IMR-90 (cell line): ENCODE measurements around the gene SLC25A51. TPM values are rescaled to one million over a fixed set of nuclear protein-coding genes. Genes with fewer than 3 reads are reported as not detected.

Experiments used
- ATAC-seq: fragments of 200-7000 bp; cut with Tn5 transposase; 2 replicates; pipeline ENCODE4 v1.9.1; 2020; ENCODE audit warnings: low read depth, mild to moderate bottlenecking, moderate library complexity
- BruUV-seq: library from RNA; stranded (reverse); fragments of 400-500 nt; replicated peaks from 2 replicates; lab custom pipeline; 2021; lab: Mats Ljungman, UMichigan
- CTCF ChIA-PET: fragments of 300-600 bp; formaldehyde crosslinking; extraction: SDS; loops from one replicate; lab custom pipeline; 2021; ENCODE audit warnings: antibody characterized with exemption; lab: Yijun Ruan, JAX
- POLR2A ChIA-PET: fragments of 300-600 bp; sonication (Branson Sonifier 250); formaldehyde crosslinking; loops from one replicate; lab custom pipeline; 2022; ENCODE audit warnings: antibody characterized with exemption; ENCODE audit not compliant: unreplicated experiment; lab: Charles Lee
- DNase-seq: peaks from one replicate; pipeline ENCODE4 v3.0.0; 2013
- H2AFZ ChIP-seq: replicated peaks from 2 replicates; pipeline ENCODE3; 2013; ENCODE audit warnings: low read length, mild to moderate bottlenecking; ENCODE audit not compliant: poor library complexity
- H2AK5ac ChIP-seq: 2 replicates; pipeline ENCODE4 v1.6.1; 2013; ENCODE audit warnings: low read depth, low read length, inconsistent platforms
- H2AK9ac ChIP-seq: replicated peaks from 2 replicates; pipeline ENCODE3; 2013; ENCODE audit warnings: mild to moderate bottlenecking, low read depth, low read length, moderate library complexity; ENCODE audit not compliant: poor library complexity
- H2BK120ac ChIP-seq: 2 replicates; pipeline ENCODE4 v1.6.1; 2013; ENCODE audit warnings: low read depth, low read length, inconsistent platforms
- H2BK15ac ChIP-seq: 3 replicates; pipeline ENCODE4 v1.6.1; 2013; ENCODE audit warnings: low read depth, low read length, inconsistent platforms
- H2BK20ac ChIP-seq: 2 replicates; pipeline ENCODE4 v1.6.1; 2013; ENCODE audit warnings: low read depth, mild to moderate bottlenecking, inconsistent platforms, low read length, moderate library complexity
- H2BK5ac ChIP-seq: 2 replicates; pipeline ENCODE4 v1.6.1; 2013; ENCODE audit warnings: mild to moderate bottlenecking, low read depth, low read length, inconsistent platforms; ENCODE audit not compliant: poor library complexity, severe bottlenecking
- H3K14ac ChIP-seq: replicated peaks from 2 replicates; pipeline ENCODE4 v1.6.1; 2013; ENCODE audit warnings: low read depth, low read length, inconsistent platforms
- H3K18ac ChIP-seq: 2 replicates; pipeline ENCODE4 v1.6.1; 2013; ENCODE audit warnings: low read depth, low read length, control low read depth
- H3K23ac ChIP-seq: 2 replicates; pipeline ENCODE4 v1.6.1; 2013; ENCODE audit warnings: low read depth, low read length, inconsistent platforms
- H3K27ac ChIP-seq: 2 replicates; pipeline ENCODE4 v1.5.1; 2013; ENCODE audit warnings: mild to moderate bottlenecking, control low read depth, low read length; ENCODE audit not compliant: insufficient read depth
- H3K27me3 ChIP-seq: 2 replicates; pipeline ENCODE4 v1.6.1; 2013; ENCODE audit warnings: low read length; ENCODE audit not compliant: control insufficient read depth, insufficient read depth
- H3K36me3 ChIP-seq: 2 replicates; pipeline ENCODE4 v1.6.1; 2013; ENCODE audit warnings: low read length, mixed read lengths; ENCODE audit not compliant: control insufficient read depth, insufficient read depth
- H3K4ac ChIP-seq: 2 replicates; pipeline ENCODE4 v1.6.1; 2013; ENCODE audit warnings: low read depth, low read length, inconsistent platforms
- H3K4me1 ChIP-seq: 2 replicates; pipeline ENCODE4 v1.6.1; 2013; ENCODE audit warnings: low read length, mixed read lengths; ENCODE audit not compliant: control insufficient read depth, insufficient read depth
- H3K4me2 ChIP-seq: 2 replicates; pipeline ENCODE4 v1.6.1; 2013; ENCODE audit warnings: low read depth, mild to moderate bottlenecking, control low read depth, low read length, moderate library complexity
- H3K4me3 ChIP-seq: 2 replicates; pipeline ENCODE4 v1.5.1; 2013; ENCODE audit warnings: low read depth, mild to moderate bottlenecking, control low read depth, low read length, moderate library complexity; ENCODE audit not compliant: insufficient read depth
- H3K56ac ChIP-seq: 2 replicates; pipeline ENCODE4 v1.6.1; 2013; ENCODE audit warnings: low read length, inconsistent platforms; ENCODE audit not compliant: insufficient read depth; ENCODE audit errors: extremely low read depth
- H3K79me1 ChIP-seq, 2 experiments: 2 replicates each; pipeline ENCODE4 v1.6.1; 2013; ENCODE audit warnings: low read length in 2 of 2, inconsistent platforms in 1 of 2, low read depth in 1 of 2
- H3K9ac ChIP-seq: 2 replicates; pipeline ENCODE4 v1.6.1; 2013; ENCODE audit warnings: low read depth, low read length, control low read depth
- H3K9me1 ChIP-seq: 2 replicates; pipeline ENCODE4 v1.6.1; 2013; ENCODE audit warnings: low read length, inconsistent platforms; ENCODE audit not compliant: insufficient read depth
- H3K9me3 ChIP-seq: 2 replicates; pipeline ENCODE4 v1.6.1; 2013; ENCODE audit warnings: low read length; ENCODE audit not compliant: control insufficient read depth, insufficient read depth
- H4K20me1 ChIP-seq: 2 replicates; pipeline ENCODE4 v1.6.1; 2013; ENCODE audit warnings: low read length, inconsistent platforms; ENCODE audit not compliant: insufficient read depth
- H4K5ac ChIP-seq: 2 replicates; pipeline ENCODE4 v1.6.1; 2013; ENCODE audit warnings: mild to moderate bottlenecking, low read depth, low read length, control low read depth
- H4K8ac ChIP-seq, 2 experiments: 2 replicates each; pipeline ENCODE4 v1.6.1; 2013; ENCODE audit warnings: low read depth in 2 of 2, low read length in 2 of 2, control low read depth in 1 of 2, inconsistent platforms in 1 of 2
- H4K91ac ChIP-seq: 2 replicates; pipeline ENCODE4 v1.6.1; 2013; ENCODE audit warnings: low read depth, low read length, inconsistent platforms; ENCODE audit not compliant: insufficient read depth
- MXI1 ChIP-seq: IDR thresholded peaks from 2 replicates; pipeline ENCODE4 v1.6.1; 2012; ENCODE audit warnings: low read depth, mild to moderate bottlenecking, low read length, moderate library complexity, borderline replicate concordance
- NFE2L2 ChIP-seq: fragments of 150-350 bp; IDR thresholded peaks from 2 replicates; pipeline ENCODE4 v1.6.1; 2016; ENCODE audit warnings: low read depth, mild to moderate bottlenecking, low read length
- WGBS, 2 experiments: methylation state at CpG; one replicate each; pipeline versions ENCODE4 v1.1.5 to v1.1.7; 2013; ENCODE audit warnings: missing lambda C conversion rate in 2 of 2; ENCODE audit not compliant: insufficient read length in 1 of 2; ENCODE audit errors: extremely low coverage in 2 of 2; 5-methylcytosine and 5-hydroxymethylcytosine counted together
- dilution Hi-C: fragments of 300-500 bp; cut with HindIII; formaldehyde crosslinking; loops from one replicate; pipeline ENCODE4 v1.14.3; 2018; ENCODE audit warnings: low sequenced_read_pairs; ENCODE audit not compliant: unreplicated experiment
- in situ Hi-C: fragments of 300-500 bp; cut with MboI; formaldehyde crosslinking; loops from 3 replicates; pipeline ENCODE4 v1.14.3; 2019; ENCODE audit warnings: low sequenced_read_pairs, inconsistent platforms, mixed read lengths
- intact Hi-C: fragments of 100-400 bp; cut with micrococcal nuclease; formaldehyde crosslinking; loops from 2 replicates; pipeline ENCODE4 v1.10.0; 2022
- polyA plus RNA-seq, 3 experiments: library from polyadenylated mRNA; depleted of rRNA; stranded (reverse); fragments of >200 nt; gene quantifications; 2 replicates each; pipeline ENCODE4 v1.2.3, GENCODE V29; 2012; ENCODE audit warnings: low replicate concordance in 1 of 3
- total RNA-seq: library from RNA; depleted of rRNA; stranded (reverse); fragments of >200 nt; gene quantifications from 2 replicates; pipeline ENCODE4 v1.2.3, GENCODE V29; 2012
- TF ChIP-seq, protein P1 (sequence below): fragments of 150-350 bp; IDR thresholded peaks from 2 replicates; pipeline ENCODE4 v1.6.1; 2017; ENCODE audit warnings: mild to moderate bottlenecking, antibody characterized with exemption, low read length, low read depth

The SLC25A51 gene
- total and polyA plus RNA-seq, 2 of the 4 experiments (the other 2 are of a cell fraction), result 14.1 to 81.6 TPM

DNA sequence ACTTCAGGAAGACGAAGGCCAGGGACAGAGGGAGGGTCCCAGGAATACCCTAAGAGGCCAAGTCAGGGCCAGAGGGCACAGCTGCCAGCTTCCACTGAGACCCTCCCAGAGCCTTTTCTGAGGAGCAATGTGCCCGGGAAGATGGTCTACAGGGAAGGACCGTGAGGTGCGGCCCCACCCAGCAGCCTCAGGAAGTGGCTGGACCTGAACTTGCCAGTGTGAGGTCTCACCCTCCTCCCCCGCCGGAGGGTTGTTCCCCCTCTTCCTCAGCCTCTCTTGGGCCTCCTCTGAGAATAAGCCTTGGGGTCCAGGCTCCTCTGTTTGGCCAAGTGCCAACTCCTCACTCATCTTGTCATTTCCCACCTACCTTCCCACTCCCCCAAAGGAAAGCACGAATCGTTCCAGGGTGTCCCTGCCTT lies 13.4 kb upstream of the SLC25A51 start:
- no peak overlapping the region for H3K4me2 ChIP-seq
- CTCF ChIA-PET, result no interaction called here
- dilution Hi-C loops, result loop anchor here (25.0 kb wide), 1 partner anchor 470 kb away; the partner anchor contains the start of gene ALDH1B1

More for the DNA sequence above, 13.4 kb upstream of the SLC25A51 start:
- no CpG with 5 or more reads among the region's 8 CpGs for WGBS, 2 experiments
- Histone ChIP-seq H4K8ac (peak overlapping the region; percentile 19 to 55; a peak in 1 of 4 replicates), H3K9me1 (peaks cover 6% of the 10 kb centered on the region; the same call in 1 of the 2 replicates), H3K9me3 (no peaks in the 10 kb centered on the region), H4K91ac (no peak overlapping the region), H2AFZ (no peak overlapping the region), H3K36me3 (peaks cover 53% of the 10 kb centered on the region), H2BK20ac (no peak overlapping the region), H3K56ac (no peak overlapping the region), H2BK15ac (no peak overlapping the region), H4K5ac (no peak overlapping the region; the same call in 1 of the 2 replicates), H4K20me1 (peaks cover 8% of the 10 kb centered on the region), H2AK9ac (peak overlapping the region; percentile 45), H3K4me1 (peaks cover 14% of the 10 kb centered on the region), H2BK5ac (no peak overlapping the region), H3K14ac (peak overlapping the region; percentile 65; the same call in 1 of the 2 replicates), H3K4ac (peak overlapping the region; percentile 61), H3K79me1 (peaks cover 20 to 69% of the 10 kb centered on the region in 2 experiments; a peak in 3 of 4 replicates), H3K4me3 (no peak overlapping the region), H2AK5ac (peak overlapping the region; percentile 46), H3K18ac (no peak overlapping the region), H3K9ac (no peak overlapping the region), H3K23ac (peak overlapping the region; percentile 28), H3K27ac (peak overlapping the region; percentile 20; the same call in 1 of the 2 replicates), H3K27me3 (no peaks in the 10 kb centered on the region), H2BK120ac (no peak overlapping the region)
- TF ChIP-seq, protein P1, sequence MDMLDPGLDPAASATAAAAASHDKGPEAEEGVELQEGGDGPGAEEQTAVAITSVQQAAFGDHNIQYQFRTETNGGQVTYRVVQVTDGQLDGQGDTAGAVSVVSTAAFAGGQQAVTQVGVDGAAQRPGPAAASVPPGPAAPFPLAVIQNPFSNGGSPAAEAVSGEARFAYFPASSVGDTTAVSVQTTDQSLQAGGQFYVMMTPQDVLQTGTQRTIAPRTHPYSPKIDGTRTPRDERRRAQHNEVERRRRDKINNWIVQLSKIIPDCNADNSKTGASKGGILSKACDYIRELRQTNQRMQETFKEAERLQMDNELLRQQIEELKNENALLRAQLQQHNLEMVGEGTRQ, result no peak
- TF ChIP-seq MXI1 (no peak), NFE2L2 (no peak)
- POLR2A ChIA-PET, result no interaction called here
- no peak for DNase-seq
- no TSS peak for BruUV-seq
- ATAC-seq, result no peak
- in situ Hi-C loops, result no loop called here
- intact Hi-C loops, result no loop called here
